GM18951 (cell line): ENCODE results near the gene KLF8.

Experiments used
- POLR2A ChIP-seq: IDR thresholded peaks from 4 replicates; pipeline ENCODE4 v1.6.1; 2011; ENCODE audit warnings: mild to moderate bottlenecking; ENCODE audit not compliant: insufficient read length, insufficient read depth; ENCODE audit errors: extremely low read depth
- in situ Hi-C: fragments of 300-500 bp; cut with MboI; formaldehyde crosslinking; loops from one replicate; pipeline ENCODE4 v1.12.0; 2022; ENCODE audit warnings: low sequenced_read_pairs, mixed read lengths, inconsistent platforms; ENCODE audit not compliant: unreplicated experiment

KLF8 gene

DNA sequence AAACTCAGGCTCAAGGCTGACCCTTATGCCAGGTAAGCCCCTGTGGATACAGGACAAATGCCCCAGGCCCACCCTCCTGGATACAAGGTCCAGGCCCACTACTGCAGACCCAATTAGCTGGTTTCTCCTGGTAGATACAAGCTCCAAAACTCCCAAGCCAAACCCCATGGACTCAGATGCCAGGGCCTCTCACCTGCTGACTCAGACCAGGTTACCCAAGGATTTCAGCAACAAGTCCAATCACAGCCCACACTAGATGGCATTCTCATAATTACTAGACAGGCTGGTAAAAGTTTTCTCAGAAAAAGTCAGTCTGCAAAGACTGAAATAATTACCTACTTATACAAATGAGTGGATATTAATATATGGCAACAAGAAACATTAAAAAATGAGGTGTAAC, 87.0 kb downstream of the KLF8 start:
- in situ Hi-C loops = no loop called here
- no peak for TF ChIP-seq POLR2A
